ENCODE results near the gene RNF135.
"Not testable (repeated sequence)": the region's sequence is repeated elsewhere in the genome, so short reads cannot be mapped to it uniquely, and the experiment has no call there.

- not testable (repeated sequence) for TF ChIP-seq EZH2 (IDR thresholded peaks at IDR 0.05; ENCODE audit: low read depth); CTCF (conservative IDR thresholded peaks at IDR 0.05)
Observed at GRCh38 chr17:31010014-31010413, 39.2 kb downstream of the RNF135 start.
